ENCODE measurements around the gene TEP1.

TEP1 gene

GRCh38 chr14:20458031-20458789 is 44.9 kb upstream of the TEP1 start:
- Histone ChIP-seq H3K36me3 (replicated peaks; ENCODE audit: low read depth, low read length) (peaks cover 49% of the 10 kb centered on the region), H3K79me2 (ENCODE audit: low read length) (peaks cover 74% of the 10 kb centered on the region), H3K4me2 (ENCODE audit: low read length) (no peak overlapping the region), H3K9me3 (ENCODE audit: insufficient read depth, low read length) (no peaks in the 10 kb centered on the region), H3K4me1 (ENCODE audit: low read length) (peaks cover 44% of the 10 kb centered on the region), H4K20me1 (ENCODE audit: insufficient read depth, low read length) (no peaks in the 10 kb centered on the region), H3K4me3 (ENCODE audit: low read length) (no peak overlapping the region), H3K27ac (ENCODE audit: low read length) (peak overlapping the region; percentile 10; the same call in 1 of the 2 replicates), H3K9ac (ENCODE audit: low read length) (no peak overlapping the region), H3K27me3 (ENCODE audit: low read depth, low read length) (no peaks in the 10 kb centered on the region), H2AFZ (ENCODE audit: low read depth, low read length) (no peak overlapping the region)
- TF ChIP-seq EZH2phosphoT487 (IDR thresholded peaks at IDR 0.05; ENCODE audit: low read depth), result no peak
- no peak for TF ChIP-seq CTCF (IDR thresholded peaks at IDR 0.05; ENCODE audit: low read depth, low read length)

DNA sequence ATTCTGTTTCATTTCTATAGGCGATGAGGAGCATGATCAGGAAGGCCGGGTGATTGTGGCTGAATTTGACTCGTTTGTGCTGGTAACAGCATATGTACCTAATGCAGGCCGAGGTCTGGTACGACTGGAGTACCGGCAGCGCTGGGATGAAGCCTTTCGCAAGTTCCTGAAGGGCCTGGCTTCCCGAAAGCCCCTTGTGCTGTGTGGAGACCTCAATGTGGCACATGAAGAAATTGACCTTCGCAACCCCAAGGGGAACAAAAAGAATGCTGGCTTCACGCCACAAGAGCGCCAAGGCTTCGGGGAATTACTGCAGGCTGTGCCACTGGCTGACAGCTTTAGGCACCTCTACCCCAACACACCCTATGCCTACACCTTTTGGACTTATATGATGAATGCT is 43.7 kb upstream of the TEP1 start:
- H4K20me1 ChIP-seq (ENCODE audit: insufficient read depth, low read length), result no peaks in the 10 kb centered on the region
- H3K4me2 ChIP-seq (ENCODE audit: low read length), result peak overlapping the region; percentile 95
- TF ChIP-seq EZH2phosphoT487 (IDR thresholded peaks at IDR 0.05; ENCODE audit: low read depth) (no peak), CTCF (IDR thresholded peaks at IDR 0.05; ENCODE audit: low read depth, low read length) (no peak)
- H3K4me1 ChIP-seq (ENCODE audit: low read length), result peaks cover 36% of the 10 kb centered on the region
- peaks cover 52% of the 10 kb centered on the region for H3K36me3 ChIP-seq (replicated peaks; ENCODE audit: low read depth, low read length)
- no peak overlapping the region for H3K27ac ChIP-seq (ENCODE audit: low read length)
- H3K9me3 ChIP-seq (ENCODE audit: insufficient read depth, low read length), result no peaks in the 10 kb centered on the region
- H3K9ac ChIP-seq (ENCODE audit: low read length), result no peak overlapping the region
- no peaks in the 10 kb centered on the region for H3K27me3 ChIP-seq (ENCODE audit: low read depth, low read length)
- H3K4me3 ChIP-seq (ENCODE audit: low read length), result no peak overlapping the region
- no peak overlapping the region for H2AFZ ChIP-seq (ENCODE audit: low read depth, low read length)
- peaks cover 84% of the 10 kb centered on the region for H3K79me2 ChIP-seq (ENCODE audit: low read length)

DNA sequence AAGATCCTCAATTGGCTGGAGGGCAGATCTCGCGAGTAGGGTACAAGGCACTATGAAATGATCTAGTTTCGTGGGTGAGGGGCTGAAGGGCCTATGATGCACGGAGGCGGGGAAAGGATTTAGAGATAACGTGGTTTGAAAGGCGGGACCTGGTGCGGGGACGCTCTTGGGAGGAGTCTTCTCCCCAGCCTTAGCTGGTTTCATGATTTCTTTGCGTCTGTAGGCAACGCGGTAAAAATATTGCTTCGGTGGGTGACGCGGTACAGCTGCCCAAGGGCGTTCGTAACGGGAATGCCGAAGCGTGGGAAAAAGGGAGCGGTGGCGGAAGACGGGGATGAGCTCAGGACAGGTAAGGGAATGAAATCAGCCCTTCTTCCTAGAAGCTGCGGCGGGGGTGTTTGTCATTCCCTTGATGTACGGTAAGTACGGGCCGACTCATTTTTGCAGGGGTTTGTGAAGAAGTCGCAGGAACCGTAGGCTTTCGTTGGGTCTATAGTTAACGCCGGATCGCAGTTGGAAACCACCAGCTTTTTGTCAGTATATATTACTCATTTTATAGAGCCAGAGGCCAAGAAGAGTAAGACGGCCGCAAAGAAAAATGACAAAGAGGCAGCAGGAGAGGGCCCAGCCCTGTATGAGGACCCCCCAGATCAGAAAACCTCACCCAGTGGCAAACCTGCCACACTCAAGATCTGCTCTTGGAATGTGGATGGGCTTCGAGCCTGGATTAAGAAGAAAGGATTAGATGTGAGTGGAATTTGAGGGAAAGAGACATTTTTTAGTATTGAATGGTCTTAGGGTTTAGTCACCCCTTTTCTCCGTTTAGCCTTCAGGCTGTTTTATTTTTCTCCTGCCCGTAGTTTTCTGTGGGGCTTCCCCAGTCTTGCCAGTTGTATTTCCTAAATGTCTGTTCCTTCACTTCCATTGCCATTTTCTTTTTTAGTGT is 42.3 kb upstream of the TEP1 start:
- H3K4me2 ChIP-seq (ENCODE audit: low read length), result peak overlapping the region; percentile 95
- H3K27me3 ChIP-seq (ENCODE audit: low read depth, low read length), result no peaks in the 10 kb centered on the region
- H3K79me2 ChIP-seq (ENCODE audit: low read length), result peaks cover 79% of the 10 kb centered on the region
- H4K20me1 ChIP-seq (ENCODE audit: insufficient read depth, low read length), result no peaks in the 10 kb centered on the region
- no peak for TF ChIP-seq CTCF (IDR thresholded peaks at IDR 0.05; ENCODE audit: low read depth, low read length)
- no peak for TF ChIP-seq EZH2phosphoT487 (IDR thresholded peaks at IDR 0.05; ENCODE audit: low read depth)
- H3K9me3 ChIP-seq (ENCODE audit: insufficient read depth, low read length), result no peaks in the 10 kb centered on the region
- H3K4me3 ChIP-seq (ENCODE audit: low read length), result peak overlapping the region; percentile 93
- H3K36me3 ChIP-seq (replicated peaks; ENCODE audit: low read depth, low read length), result peaks cover 58% of the 10 kb centered on the region
- H3K27ac ChIP-seq (ENCODE audit: low read length), result peak overlapping the region; percentile 88
- peak overlapping the region; percentile 94 for H3K9ac ChIP-seq (ENCODE audit: low read length)
- H2AFZ ChIP-seq (ENCODE audit: low read depth, low read length), result peak overlapping the region; percentile 49; the same call in 1 of the 2 replicates
- peaks cover 36% of the 10 kb centered on the region for H3K4me1 ChIP-seq (ENCODE audit: low read length)

Data from OCI-LY3 (cell line).